Activated CD8-positive, alpha-beta memory T cell treated with anti-CD3 and anti-CD28 coated beads, Interleukin-2, amount 50 U/mL, for 24 hours (primary cell): Measurements from ENCODE around the gene KCNK5.

Experiments
- DNase-seq: peaks from one replicate; pipeline ENCODE4 v3.0.0-alpha.2; 2020; ENCODE audit errors: extremely low read depth

The KCNK5 gene

GRCh38 chr6:39240155-39240757 is 11.0 kb upstream of the KCNK5 start:
- DNase-seq, result no peak

- no peak for DNase-seq
Observed at GRCh38 chr6:39239527-39240154, 10.4 kb upstream of the KCNK5 start.

GRCh38 chr6:39236742-39237141 is 7.5 kb upstream of the KCNK5 start:
- DNase-seq, result no peak

DNA sequence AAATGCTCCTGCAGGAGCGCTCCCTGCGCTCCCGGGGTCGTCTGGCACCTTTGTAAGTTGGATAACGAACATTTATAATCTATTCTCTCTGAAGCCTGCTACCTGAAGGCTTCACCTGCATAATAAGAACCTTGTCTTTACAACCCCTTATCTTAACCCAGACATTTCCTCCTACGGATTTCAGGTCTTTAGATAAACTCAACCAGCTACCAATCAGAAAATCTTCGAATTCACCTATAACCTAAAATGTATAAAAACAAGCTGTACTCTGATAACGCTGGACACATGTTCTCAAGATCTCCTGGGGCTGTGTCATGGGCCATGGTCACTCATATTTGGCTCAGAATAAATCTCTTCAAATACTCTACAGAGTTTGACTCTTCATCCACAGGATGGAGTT is 4.1 kb upstream of the KCNK5 start:
- DNase-seq, result no peak

- DNase-seq, result no peak
Observed at GRCh38 chr6:39231521-39232243, 2.4 kb upstream of the KCNK5 start.

- no peak for DNase-seq
Observed at GRCh38 chr6:39230654-39231035, 1.4 kb upstream of the KCNK5 start.

- DNase-seq, result peak; percentile 17
Observed at GRCh38 chr6:39228111-39228971, 934 bp downstream of the KCNK5 start.

DNA sequence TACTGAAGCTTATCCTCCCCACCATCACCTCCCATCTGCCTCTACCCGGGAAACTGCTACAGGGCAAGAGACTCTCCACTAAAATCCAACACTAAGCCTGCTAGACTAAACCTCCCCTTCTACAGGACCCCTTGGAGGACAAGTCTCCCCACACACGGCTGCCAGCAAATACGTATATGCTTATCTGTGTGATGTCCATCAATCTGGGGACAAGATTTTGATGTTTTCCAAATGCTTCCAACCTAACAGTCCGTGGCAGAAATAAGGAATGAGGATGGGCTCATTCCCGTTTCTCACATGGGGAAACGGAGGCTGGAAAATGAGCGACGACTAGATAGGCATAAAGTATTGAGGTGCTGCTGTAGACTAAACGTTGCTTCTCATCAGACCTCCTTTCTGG is 1.8 kb downstream of the KCNK5 start:
- DNase-seq, result no peak

GRCh38 chr6:39226639-39227329 is 2.5 kb downstream of the KCNK5 start:
- DNase-seq, result no peak

DNA sequence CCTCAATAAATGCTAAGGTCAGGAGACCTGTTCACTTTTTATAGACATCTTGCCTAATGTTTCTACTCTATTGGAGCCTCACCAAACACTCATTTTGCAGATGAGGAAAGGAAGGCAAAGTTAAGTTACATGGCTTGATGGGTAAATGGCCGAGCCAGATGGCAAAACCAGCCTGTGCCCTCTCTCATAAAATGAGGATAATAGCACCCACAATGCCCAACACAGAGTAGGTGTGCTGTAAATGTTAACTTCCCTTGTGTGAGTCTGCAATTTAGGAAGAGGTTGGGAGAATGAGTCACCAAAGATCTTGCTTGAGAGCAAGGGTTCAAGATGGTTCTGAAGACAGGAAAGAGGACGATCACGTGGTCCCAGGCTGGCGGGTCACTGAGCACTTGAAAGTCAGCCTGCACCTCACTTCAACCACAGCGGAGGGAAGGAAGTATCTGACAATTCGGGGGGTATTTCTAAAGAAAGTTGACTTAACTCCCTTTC is 3.3 kb downstream of the KCNK5 start:
- DNase-seq, result peak; percentile 17

GRCh38 chr6:39225543-39225942 is 3.7 kb downstream of the KCNK5 start:
- no peak for DNase-seq

GRCh38 chr6:39224523-39225182 is 4.6 kb downstream of the KCNK5 start:
- DNase-seq, result no peak

DNA sequence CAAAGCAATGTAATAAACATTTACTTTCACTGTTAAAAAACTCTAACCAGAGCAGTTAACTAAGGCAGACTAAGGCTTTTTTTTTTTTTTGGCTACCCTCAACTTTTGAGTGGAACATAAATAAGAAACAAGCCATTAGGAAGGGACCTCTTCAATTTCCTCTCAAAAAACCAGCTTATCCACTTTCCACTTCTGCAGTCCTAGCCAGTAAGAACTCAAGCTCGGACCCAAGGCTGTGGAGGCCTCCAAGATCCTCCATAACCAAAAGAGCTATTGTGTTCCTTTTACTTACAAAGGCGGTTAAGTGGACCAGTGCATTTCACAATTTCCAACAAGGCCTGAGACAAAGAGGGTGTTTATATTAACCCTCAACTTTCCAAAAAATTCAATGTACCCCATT is 5.3 kb downstream of the KCNK5 start:
- DNase-seq, result no peak

DNA sequence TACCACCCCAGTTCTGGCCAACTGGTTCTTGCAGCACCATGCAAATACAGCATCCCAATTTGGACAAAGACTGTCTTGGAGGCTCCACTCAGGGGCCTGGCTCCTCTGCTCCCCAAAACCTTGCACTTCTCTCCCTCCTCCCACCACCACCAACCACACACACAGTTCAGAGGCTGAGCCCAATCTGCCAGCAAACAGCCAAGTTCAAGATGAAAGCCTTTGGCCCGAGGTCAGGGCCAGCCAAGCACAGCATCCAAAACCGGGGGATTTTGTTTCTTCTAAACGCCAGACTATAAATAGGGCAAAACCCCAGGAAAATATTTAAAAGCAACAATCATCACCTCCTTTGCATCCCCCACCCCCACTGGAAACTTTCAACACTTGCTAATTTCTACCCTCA is 5.7 kb downstream of the KCNK5 start:
- DNase-seq, result no peak

GRCh38 chr6:39223061-39223460 is 6.2 kb downstream of the KCNK5 start:
- no peak for DNase-seq

DNA sequence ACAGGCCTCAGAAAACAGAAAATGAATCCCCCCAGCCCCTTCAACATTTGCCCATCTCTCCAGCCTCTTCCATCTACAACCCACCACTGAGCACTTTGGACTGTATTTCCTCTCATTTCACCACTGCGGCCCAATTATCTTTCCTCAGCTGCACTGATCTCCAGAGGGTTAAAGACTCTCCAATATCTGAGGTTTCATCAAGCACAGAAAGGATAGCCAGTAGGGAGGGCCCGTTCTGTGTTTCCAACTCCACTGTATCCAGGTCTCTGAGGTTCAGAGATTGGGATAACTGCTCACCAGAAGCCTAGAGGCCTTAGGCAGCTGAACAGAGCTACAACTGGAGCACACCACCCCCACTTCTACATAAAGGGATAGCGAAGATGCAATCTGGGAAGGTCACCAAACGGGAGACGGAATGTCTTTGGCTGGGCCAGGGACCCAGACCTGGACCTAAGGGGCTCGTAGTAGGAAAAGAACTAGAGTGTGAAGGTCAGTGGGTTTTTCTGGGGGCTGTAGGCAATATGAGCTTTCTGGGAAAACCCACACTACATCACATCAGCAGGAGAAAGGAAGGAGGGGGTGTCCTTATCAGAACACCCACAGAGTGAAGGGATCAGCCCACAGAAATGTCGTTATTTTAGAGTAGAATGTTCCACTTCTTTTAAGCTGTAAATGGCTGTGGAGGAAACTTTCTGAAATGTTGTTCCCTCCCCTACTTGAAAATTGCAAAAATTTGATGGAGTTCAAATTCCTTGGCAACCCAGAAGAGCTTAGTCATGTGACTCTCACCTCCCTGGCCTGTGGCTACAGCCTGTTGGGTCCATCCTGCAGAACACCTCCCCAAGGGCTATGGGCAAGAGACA is 7.3 kb downstream of the KCNK5 start:
- DNase-seq, result no peak

DNA sequence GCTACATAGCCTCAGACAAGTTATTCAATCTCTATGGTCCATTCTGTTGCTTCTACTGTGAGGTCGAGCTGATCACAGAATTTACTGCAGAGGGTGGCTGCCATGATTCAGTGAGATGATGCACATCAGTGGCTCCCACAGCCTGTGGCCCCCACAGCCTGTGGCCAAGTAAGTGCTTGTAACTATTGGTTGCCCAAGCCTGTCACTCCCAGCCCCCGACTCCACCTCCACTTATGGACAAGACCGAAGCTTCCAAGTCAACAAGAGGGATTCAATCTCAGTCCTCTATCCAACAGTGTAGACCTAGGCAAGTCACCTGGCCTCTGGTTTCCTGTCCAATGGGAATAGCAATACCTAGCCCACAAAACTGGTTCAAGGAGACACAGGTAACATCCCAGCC is 8.2 kb downstream of the KCNK5 start:
- DNase-seq, result no peak

DNA sequence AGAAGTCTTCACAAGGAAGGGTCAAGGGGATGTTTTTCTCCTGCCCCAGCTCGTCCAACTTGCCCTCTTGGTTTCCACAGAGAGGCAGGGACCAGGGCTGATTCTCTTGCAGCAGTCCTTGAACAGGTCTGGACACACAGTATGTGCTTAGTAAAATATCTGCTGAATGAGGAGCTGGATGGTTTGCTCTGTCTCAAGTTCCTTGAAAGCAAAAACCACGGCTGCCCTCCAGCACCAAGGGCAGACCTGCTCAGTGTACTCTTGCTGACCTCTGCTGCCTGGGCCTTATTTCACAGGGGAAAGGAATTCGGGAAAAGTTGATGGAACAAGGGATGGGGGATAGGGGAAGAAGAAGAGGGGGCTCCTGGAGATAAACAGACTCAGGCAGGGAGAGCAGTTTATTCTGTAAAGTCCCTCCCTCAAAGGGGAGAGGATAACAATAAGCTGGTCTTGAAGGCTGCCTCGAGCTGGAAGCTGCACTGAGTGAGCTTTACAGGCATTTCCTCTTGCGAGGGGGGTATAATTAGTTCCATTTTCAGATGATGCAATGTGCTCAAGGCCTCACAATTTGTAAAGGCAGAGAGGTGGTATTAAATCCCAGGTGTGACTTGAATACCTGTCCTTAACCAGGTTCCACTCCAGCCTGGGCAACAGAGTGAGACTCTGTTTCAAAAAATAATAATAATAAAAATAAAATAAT is 10.3 kb downstream of the KCNK5 start:
- no peak for DNase-seq

GRCh38 chr6:39217177-39217864 is 12.0 kb downstream of the KCNK5 start:
- DNase-seq, result no peak
